IMR-90 (cell line): ENCODE results near the gene PRR20D.
"Not testable (repeated sequence)": the region's sequence is repeated elsewhere in the genome, so short reads cannot be mapped to it uniquely, and the experiment has no call there.

Experiments used
- CEBPB ChIP-seq: IDR thresholded peaks from 2 replicates; pipeline ENCODE4 v1.6.1; 2012; ENCODE audit warnings: low read depth, low read length, improper control_type of control experiment
- FOS ChIP-seq: fragments of 150-350 bp; IDR thresholded peaks from 2 replicates; pipeline ENCODE4 v1.6.1; 2016; ENCODE audit warnings: low read depth, low read length
- MXI1 ChIP-seq: IDR thresholded peaks from 2 replicates; pipeline ENCODE4 v1.6.1; 2012; ENCODE audit warnings: low read depth, mild to moderate bottlenecking, low read length, moderate library complexity, borderline replicate concordance
- POLR2A ChIP-seq: IDR thresholded peaks from 2 replicates; pipeline ENCODE4 v1.6.1; 2012; ENCODE audit warnings: mild to moderate bottlenecking, low read depth, low read length
- RCOR1 ChIP-seq: IDR thresholded peaks from 2 replicates; pipeline ENCODE4 v1.6.1; 2012; ENCODE audit warnings: mild to moderate bottlenecking, low read length, improper control_type of control experiment; ENCODE audit not compliant: insufficient replicate concordance
- SMC3 ChIP-seq: fragments of 150-350 bp; IDR thresholded peaks from 2 replicates; pipeline ENCODE4 v1.6.1; 2016; ENCODE audit warnings: low read depth, mild to moderate bottlenecking, antibody characterized with exemption, low read length, moderate library complexity
- USF2 ChIP-seq: fragments of 150-350 bp; IDR thresholded peaks from 2 replicates; pipeline ENCODE4 v1.6.1; 2017; ENCODE audit warnings: mild to moderate bottlenecking, antibody characterized with exemption, low read length, low read depth
- TF ChIP-seq, protein P1 (sequence below): conservative IDR thresholded peaks from 2 replicates; pipeline ENCODE4 v1.5.1; 2012; ENCODE audit warnings: mild to moderate bottlenecking, low read depth, low read length, improper control_type of control experiment

DNA sequence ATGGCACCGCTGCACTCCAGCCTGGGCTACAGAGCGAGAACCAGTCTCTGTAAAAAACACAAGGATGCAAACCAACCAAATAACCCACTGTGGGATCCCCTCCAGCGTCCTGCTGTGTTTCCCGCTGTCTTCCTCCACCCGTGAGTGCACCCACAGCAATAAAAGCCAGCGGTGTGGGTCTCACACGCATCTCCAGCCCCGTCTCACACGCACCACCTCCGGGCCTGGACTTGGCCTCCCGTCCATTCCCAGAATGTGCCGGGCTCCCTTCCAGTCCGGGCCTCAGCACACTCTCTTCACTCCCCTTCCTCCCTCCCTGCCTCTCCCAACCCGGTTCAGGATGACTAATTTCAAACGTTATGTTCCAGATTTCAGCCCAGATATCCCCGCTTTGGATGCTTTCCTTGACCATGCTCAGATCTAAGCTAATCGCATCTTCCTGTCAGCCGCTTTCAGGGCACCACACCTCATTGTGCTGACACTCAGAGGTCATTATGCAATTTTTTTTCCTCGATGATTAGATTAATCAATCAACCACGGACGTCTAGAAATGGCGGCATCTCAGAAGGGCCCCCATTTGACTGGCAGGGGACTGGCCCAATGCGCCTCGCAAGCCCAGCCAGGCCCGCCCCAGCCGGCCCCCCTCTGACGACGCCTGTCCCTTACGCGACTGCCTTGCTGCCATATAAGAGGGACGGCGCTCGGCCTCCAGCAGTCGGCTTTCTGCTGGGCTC lies 20.0 kb upstream of the PRR20D start, which contains the start of gene PRR20A:
- TF ChIP-seq USF2, CEBPB, SMC3, POLR2A, RCOR1, FOS, MXI1: not testable (repeated sequence)
- TF ChIP-seq, protein P1, sequence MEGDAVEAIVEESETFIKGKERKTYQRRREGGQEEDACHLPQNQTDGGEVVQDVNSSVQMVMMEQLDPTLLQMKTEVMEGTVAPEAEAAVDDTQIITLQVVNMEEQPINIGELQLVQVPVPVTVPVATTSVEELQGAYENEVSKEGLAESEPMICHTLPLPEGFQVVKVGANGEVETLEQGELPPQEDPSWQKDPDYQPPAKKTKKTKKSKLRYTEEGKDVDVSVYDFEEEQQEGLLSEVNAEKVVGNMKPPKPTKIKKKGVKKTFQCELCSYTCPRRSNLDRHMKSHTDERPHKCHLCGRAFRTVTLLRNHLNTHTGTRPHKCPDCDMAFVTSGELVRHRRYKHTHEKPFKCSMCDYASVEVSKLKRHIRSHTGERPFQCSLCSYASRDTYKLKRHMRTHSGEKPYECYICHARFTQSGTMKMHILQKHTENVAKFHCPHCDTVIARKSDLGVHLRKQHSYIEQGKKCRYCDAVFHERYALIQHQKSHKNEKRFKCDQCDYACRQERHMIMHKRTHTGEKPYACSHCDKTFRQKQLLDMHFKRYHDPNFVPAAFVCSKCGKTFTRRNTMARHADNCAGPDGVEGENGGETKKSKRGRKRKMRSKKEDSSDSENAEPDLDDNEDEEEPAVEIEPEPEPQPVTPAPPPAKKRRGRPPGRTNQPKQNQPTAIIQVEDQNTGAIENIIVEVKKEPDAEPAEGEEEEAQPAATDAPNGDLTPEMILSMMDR = not testable (repeated sequence)
